ENCODE measurements around the gene ATR. TPM values are rescaled to one million over a fixed set of nuclear protein-coding genes. Genes with fewer than 3 reads are reported as not detected.

The ATR gene
- total and polyA plus RNA-seq, 7 donors: 3.0 to 26.1 (median 15.2) TPM

- Histone ChIP-seq H3K4me3 (no peak overlapping the region), H3K27ac (no peak overlapping the region), H3K27me3 (no peaks in the 10 kb centered on the region), H3K9me3 (peaks cover 0 to 4% (median 1%) of the 10 kb centered on the region in 4 donors), H3K4me1 (no peaks in the 10 kb centered on the region), H3K36me3 (peaks cover 0 to 47% (median 4%) of the 10 kb centered on the region in 4 donors)
- 98% methylated on average over 4 of the region's 4 CpGs for WGBS, 2 donors
- TF ChIP-seq POLR2A (IDR thresholded peaks at IDR 0.05) (no peak), EP300 (IDR thresholded peaks at IDR 0.05) (no peak), CTCF (IDR thresholded peaks at IDR 0.05) (no peak), POLR2AphosphoS5 (IDR thresholded peaks at IDR 0.05) (no peak)
- intact Hi-C loops (cut with DNase I): no loop called here
- no peak for DNase-seq
These were observed 71.3 kb downstream of the ATR start for GRCh38 chr3:142507241-142507640.

- DNase-seq: no peak
These were observed 76.1 kb downstream of the ATR start for GRCh38 chr3:142502187-142502985.

DNA sequence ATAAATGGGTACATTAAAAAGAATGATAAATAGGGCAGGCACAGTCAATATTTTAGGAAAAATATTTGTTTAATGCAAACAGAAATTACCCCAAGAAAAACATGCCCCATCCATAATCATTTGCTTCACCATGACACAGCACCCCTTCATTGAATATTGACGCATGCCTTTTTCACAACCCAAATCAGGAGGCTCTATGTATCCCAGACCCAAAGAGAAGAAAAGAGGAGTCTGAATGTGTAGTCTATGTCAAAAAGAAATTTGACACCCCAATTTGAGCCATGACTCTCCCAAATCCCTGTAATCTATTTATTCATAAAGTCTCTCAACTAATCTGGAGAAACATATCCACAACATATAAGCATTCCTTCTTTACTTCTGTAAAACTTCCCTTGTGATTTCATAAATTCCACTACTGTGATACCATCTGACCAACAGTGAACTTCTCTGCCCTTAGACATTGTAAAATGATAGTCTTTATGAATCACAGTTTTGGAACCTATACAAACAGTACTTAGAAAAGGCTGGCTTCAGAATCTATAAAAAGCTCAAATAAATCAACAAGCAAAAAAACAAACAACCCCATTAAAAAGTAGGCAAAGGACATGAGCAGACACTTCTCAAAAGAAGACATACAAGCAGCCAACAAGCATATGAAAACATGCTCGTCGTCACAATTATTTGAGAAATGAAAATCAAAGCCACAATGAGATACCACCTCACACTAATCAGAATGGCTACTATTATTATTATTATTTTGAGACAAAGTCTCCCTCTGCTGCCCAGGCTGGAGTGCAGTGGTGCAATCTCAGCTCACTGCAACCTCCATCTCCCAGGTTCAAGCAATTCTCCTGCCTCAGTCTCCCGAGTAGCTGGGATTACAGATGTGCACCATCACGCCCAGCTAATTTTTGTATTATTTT lies 77.3 kb downstream of the ATR start:
- Histone ChIP-seq H3K27ac (no peak overlapping the region), H3K4me3 (no peak overlapping the region), H3K4me1 (peaks cover 0 to 4% (median 0%) of the 10 kb centered on the region in 4 donors), H3K27me3 (no peaks in the 10 kb centered on the region), H3K9me3 (peaks cover 0 to 5% (median 1%) of the 10 kb centered on the region in 4 donors), H3K36me3 (peaks cover 0 to 50% (median 8%) of the 10 kb centered on the region in 4 donors)
- WGBS, 2 donors: 91 to 94% methylated on average over 5 of the region's 5 CpGs
- no peak for TF ChIP-seq POLR2A (IDR thresholded peaks at IDR 0.05)
- no peak for TF ChIP-seq EP300 (IDR thresholded peaks at IDR 0.05)
- TF ChIP-seq POLR2AphosphoS5 (IDR thresholded peaks at IDR 0.05): no peak
- no peak for TF ChIP-seq CTCF (IDR thresholded peaks at IDR 0.05)
- intact Hi-C loops (cut with DNase I): no loop called here
- no peak for DNase-seq

More at GRCh38 chr3:142502187-142502985, 76.1 kb downstream of the ATR start:
- peaks cover 0 to 5% (median 1%) of the 10 kb centered on the region in 4 donors for H3K9me3 ChIP-seq
- 96 to 98% methylated on average over 2 of the region's 2 CpGs for WGBS, 2 donors
- H3K4me1 ChIP-seq: peaks cover 0 to 4% (median 0%) of the 10 kb centered on the region in 4 donors
- peaks cover 0 to 50% (median 8%) of the 10 kb centered on the region in 4 donors for H3K36me3 ChIP-seq
- no peak overlapping the region for H3K27ac ChIP-seq
- TF ChIP-seq EP300 (IDR thresholded peaks at IDR 0.05) (no peak), POLR2A (IDR thresholded peaks at IDR 0.05) (no peak), CTCF (IDR thresholded peaks at IDR 0.05) (no peak), POLR2AphosphoS5 (IDR thresholded peaks at IDR 0.05) (no peak)
- H3K4me3 ChIP-seq: no peak overlapping the region
- intact Hi-C loops (cut with DNase I): no loop called here
- no peaks in the 10 kb centered on the region for H3K27me3 ChIP-seq

- Histone ChIP-seq H3K27ac (no peak overlapping the region), H3K4me3 (no peak overlapping the region), H3K4me1 (peaks cover 0 to 4% (median 0%) of the 10 kb centered on the region in 4 donors), H3K9me3 (peaks cover 0 to 5% (median 1%) of the 10 kb centered on the region in 4 donors), H3K27me3 (no peaks in the 10 kb centered on the region), H3K36me3 (peaks cover 0 to 55% (median 6%) of the 10 kb centered on the region in 4 donors)
- intact Hi-C loops (cut with DNase I): no loop called here
- no peak for DNase-seq
- no peak for TF ChIP-seq POLR2A (IDR thresholded peaks at IDR 0.05)
- WGBS, 2 donors: 70 to 98% methylated on average over 2 of the region's 2 CpGs
These were observed 78.3 kb downstream of the ATR start for GRCh38 chr3:142500211-142500610.
